GM19351 (cell line): ENCODE results near the gene FAF1.
"Not testable (repeated sequence)": the region's sequence is repeated elsewhere in the genome, so short reads cannot be mapped to it uniquely, and the experiment has no call there.

Experiments
- ATAC-seq: cut with Tn5 transposase; IDR thresholded peaks from one replicate; pipeline ENCODE4 v1.9.1; 2021; ENCODE audit warnings: mild to moderate bottlenecking, moderate library complexity; ENCODE audit not compliant: unreplicated experiment

The FAF1 gene

GRCh38 chr1:50959913-50960844 lies at the start of gene FAF1:
Gene FAF1 (minus strand): TSS chr1:50960267. CDS start chr1:50959811, 456 bp downstream.
- ATAC-seq = peak; percentile 80

- no peak for ATAC-seq
Measured at GRCh38 chr1:51009381-51009780, 49.3 kb upstream of the FAF1 start.

GRCh38 chr1:51005549-51005948 lies 45.5 kb upstream of the FAF1 start:
- not testable (repeated sequence) for ATAC-seq

- no peak for ATAC-seq
Measured at GRCh38 chr1:51002516-51002915, 42.4 kb upstream of the FAF1 start.

- no peak for ATAC-seq
Measured at GRCh38 chr1:51000651-51001050, 40.6 kb upstream of the FAF1 start.

- peak; percentile 80 for ATAC-seq
Measured at GRCh38 chr1:51000160-51000559, 40.1 kb upstream of the FAF1 start.

- ATAC-seq = not testable (repeated sequence)
Measured at GRCh38 chr1:50999375-50999774, 39.3 kb upstream of the FAF1 start.

- ATAC-seq = no peak
Measured at GRCh38 chr1:50996083-50996482, 36.0 kb upstream of the FAF1 start.

GRCh38 chr1:50995651-50996050 lies 35.6 kb upstream of the FAF1 start:
- no peak for ATAC-seq

GRCh38 chr1:50994997-50995396 lies 34.9 kb upstream of the FAF1 start:
- no peak for ATAC-seq

GRCh38 chr1:50993645-50994044 lies 33.6 kb upstream of the FAF1 start:
- ATAC-seq = no peak

GRCh38 chr1:50992532-50993318 lies 32.7 kb upstream of the FAF1 start:
- no peak for ATAC-seq

GRCh38 chr1:50989694-50990093 lies 29.6 kb upstream of the FAF1 start:
- ATAC-seq = no peak

- ATAC-seq = no peak
Measured at GRCh38 chr1:50986653-50987052, 26.6 kb upstream of the FAF1 start.

- ATAC-seq = no peak
Measured at GRCh38 chr1:50985094-50985493, 25.0 kb upstream of the FAF1 start.

GRCh38 chr1:50983219-50983802 lies 23.2 kb upstream of the FAF1 start:
- ATAC-seq = no peak

- no peak for ATAC-seq
Measured at GRCh38 chr1:50982611-50983010, 22.5 kb upstream of the FAF1 start.

GRCh38 chr1:50981741-50982140 lies 21.7 kb upstream of the FAF1 start:
- no peak for ATAC-seq

GRCh38 chr1:50980505-50980904 lies 20.4 kb upstream of the FAF1 start:
- no peak for ATAC-seq

GRCh38 chr1:50979937-50980336 lies 19.9 kb upstream of the FAF1 start:
- ATAC-seq = no peak
